H1 (cell line): ENCODE results near the gene RAI14. TPM values are rescaled to one million over a fixed set of nuclear protein-coding genes. Genes with fewer than 3 reads are reported as not detected.

ENCODE experiments used
- ATF2 ChIP-seq: IDR thresholded peaks from 2 replicates; pipeline ENCODE4 v1.6.1; 2012; ENCODE audit warnings: low read length, inconsistent platforms
- BRCA1 ChIP-seq: IDR thresholded peaks from 2 replicates; pipeline ENCODE4 v1.6.1; 2012; ENCODE audit warnings: low read depth, low read length, improper control_type of control experiment
- CBX5 ChIP-seq: fragments of 300-800, 300-1000 bp; sonication (generic); IDR thresholded peaks from 2 replicates; pipeline ENCODE4 v1.7.1; 2016; ENCODE audit warnings: antibody characterized with exemption, low read length, low read depth
- JUN ChIP-seq: IDR thresholded peaks from 2 replicates; pipeline ENCODE4 v1.6.1; 2011; ENCODE audit warnings: low read depth, mild to moderate bottlenecking, improper control_type of control experiment, low read length
- SIN3A ChIP-seq, 2 experiments: IDR thresholded peaks in 1 of 2; conservative IDR thresholded peaks in 1 of 2; 2 replicates each; pipeline ENCODE4 v1.6.1; 2011 to 2012; ENCODE audit warnings: low read length in 2 of 2, improper control_type of control experiment in 1 of 2, low read depth in 1 of 2, mild to moderate bottlenecking in 1 of 2
- SP2 ChIP-seq: IDR thresholded peaks from 2 replicates; pipeline ENCODE4 v1.6.1; 2012; ENCODE audit warnings: mild to moderate bottlenecking, low read length, inconsistent platforms
- TAF7 ChIP-seq: optimal IDR thresholded peaks from 2 replicates; pipeline ENCODE3; 2011; ENCODE audit warnings: low read depth, mild to moderate bottlenecking, inconsistent platforms, low read length, moderate library complexity, borderline replicate concordance
- polyA plus RNA-seq, 7 experiments: library from polyadenylated mRNA; depleted of rRNA in 3 of 7; stranded (reverse) in 5 of 7; unstranded in 2 of 7; fragments of >200 nt in 5 of 7; fragments of 200-250 nt in 2 of 7; gene quantifications; 1 replicate in 5 of 7; 2 replicates in 1 of 7; 4 replicates in 1 of 7; pipeline versions ENCODE4 v1.2.1 to v1.2.3, GENCODE V29; 2011 to 2013; ENCODE audit warnings: missing spikeins in 2 of 7, mixed read lengths in 2 of 7
- total RNA-seq: library from RNA; stranded (reverse); fragmentation: NEBNext Ultra II Directional; extraction: Animal tissue kit (Norgen Biotek cat#: 25700); gene quantifications from 2 replicates; pipeline ENCODE4 v1.2.1, GENCODE V29; 2021
- TF ChIP-seq, protein P1 (sequence below): fragments of 300-600 bp; sonication (generic); IDR thresholded peaks from 2 replicates; pipeline ENCODE4 v1.7.1; 2012; ENCODE audit warnings: low read length, moderate library complexity, mild to moderate bottlenecking, inconsistent platforms; ENCODE audit not compliant: insufficient replicate concordance

RAI14 gene
- total and polyA plus RNA-seq, 2 of the 8 experiments (the other 6 are each of a cell fraction or from before 2014, with no cell fraction given) = 48.4 to 210 TPM

DNA sequence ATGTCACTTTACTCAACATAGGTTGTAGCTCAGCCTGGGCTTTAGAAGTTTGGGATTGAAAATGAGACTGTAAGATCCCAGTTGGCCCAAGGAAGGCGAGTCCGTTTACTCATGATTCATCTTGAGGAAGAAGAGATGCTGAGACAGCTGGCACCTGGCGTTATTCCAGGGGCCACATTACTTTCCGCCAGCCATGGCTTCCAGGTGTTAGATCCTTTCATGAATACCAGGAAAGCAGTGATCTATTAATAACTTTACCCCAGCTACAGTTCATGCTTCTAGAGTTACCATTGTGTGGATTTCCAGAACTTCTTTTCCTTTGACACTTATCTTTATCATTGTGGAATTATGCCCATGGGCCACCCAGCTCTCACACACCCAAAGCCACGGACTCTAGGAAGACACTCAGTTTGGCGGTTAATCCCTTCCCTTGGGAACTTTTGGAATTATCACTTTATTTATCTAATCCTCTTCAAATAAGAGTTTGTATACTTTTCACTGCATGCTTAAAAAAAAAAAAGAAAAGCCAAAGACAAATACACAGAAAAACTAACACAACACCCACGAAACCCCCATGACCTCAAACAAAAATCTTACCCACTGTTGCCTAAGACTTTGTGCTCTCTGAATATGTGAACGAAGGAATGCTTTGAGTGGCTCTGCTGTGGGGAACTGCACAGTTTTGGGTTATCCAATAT, 26.9 kb downstream of the RAI14 start (continued):
- TF ChIP-seq, protein P1, sequence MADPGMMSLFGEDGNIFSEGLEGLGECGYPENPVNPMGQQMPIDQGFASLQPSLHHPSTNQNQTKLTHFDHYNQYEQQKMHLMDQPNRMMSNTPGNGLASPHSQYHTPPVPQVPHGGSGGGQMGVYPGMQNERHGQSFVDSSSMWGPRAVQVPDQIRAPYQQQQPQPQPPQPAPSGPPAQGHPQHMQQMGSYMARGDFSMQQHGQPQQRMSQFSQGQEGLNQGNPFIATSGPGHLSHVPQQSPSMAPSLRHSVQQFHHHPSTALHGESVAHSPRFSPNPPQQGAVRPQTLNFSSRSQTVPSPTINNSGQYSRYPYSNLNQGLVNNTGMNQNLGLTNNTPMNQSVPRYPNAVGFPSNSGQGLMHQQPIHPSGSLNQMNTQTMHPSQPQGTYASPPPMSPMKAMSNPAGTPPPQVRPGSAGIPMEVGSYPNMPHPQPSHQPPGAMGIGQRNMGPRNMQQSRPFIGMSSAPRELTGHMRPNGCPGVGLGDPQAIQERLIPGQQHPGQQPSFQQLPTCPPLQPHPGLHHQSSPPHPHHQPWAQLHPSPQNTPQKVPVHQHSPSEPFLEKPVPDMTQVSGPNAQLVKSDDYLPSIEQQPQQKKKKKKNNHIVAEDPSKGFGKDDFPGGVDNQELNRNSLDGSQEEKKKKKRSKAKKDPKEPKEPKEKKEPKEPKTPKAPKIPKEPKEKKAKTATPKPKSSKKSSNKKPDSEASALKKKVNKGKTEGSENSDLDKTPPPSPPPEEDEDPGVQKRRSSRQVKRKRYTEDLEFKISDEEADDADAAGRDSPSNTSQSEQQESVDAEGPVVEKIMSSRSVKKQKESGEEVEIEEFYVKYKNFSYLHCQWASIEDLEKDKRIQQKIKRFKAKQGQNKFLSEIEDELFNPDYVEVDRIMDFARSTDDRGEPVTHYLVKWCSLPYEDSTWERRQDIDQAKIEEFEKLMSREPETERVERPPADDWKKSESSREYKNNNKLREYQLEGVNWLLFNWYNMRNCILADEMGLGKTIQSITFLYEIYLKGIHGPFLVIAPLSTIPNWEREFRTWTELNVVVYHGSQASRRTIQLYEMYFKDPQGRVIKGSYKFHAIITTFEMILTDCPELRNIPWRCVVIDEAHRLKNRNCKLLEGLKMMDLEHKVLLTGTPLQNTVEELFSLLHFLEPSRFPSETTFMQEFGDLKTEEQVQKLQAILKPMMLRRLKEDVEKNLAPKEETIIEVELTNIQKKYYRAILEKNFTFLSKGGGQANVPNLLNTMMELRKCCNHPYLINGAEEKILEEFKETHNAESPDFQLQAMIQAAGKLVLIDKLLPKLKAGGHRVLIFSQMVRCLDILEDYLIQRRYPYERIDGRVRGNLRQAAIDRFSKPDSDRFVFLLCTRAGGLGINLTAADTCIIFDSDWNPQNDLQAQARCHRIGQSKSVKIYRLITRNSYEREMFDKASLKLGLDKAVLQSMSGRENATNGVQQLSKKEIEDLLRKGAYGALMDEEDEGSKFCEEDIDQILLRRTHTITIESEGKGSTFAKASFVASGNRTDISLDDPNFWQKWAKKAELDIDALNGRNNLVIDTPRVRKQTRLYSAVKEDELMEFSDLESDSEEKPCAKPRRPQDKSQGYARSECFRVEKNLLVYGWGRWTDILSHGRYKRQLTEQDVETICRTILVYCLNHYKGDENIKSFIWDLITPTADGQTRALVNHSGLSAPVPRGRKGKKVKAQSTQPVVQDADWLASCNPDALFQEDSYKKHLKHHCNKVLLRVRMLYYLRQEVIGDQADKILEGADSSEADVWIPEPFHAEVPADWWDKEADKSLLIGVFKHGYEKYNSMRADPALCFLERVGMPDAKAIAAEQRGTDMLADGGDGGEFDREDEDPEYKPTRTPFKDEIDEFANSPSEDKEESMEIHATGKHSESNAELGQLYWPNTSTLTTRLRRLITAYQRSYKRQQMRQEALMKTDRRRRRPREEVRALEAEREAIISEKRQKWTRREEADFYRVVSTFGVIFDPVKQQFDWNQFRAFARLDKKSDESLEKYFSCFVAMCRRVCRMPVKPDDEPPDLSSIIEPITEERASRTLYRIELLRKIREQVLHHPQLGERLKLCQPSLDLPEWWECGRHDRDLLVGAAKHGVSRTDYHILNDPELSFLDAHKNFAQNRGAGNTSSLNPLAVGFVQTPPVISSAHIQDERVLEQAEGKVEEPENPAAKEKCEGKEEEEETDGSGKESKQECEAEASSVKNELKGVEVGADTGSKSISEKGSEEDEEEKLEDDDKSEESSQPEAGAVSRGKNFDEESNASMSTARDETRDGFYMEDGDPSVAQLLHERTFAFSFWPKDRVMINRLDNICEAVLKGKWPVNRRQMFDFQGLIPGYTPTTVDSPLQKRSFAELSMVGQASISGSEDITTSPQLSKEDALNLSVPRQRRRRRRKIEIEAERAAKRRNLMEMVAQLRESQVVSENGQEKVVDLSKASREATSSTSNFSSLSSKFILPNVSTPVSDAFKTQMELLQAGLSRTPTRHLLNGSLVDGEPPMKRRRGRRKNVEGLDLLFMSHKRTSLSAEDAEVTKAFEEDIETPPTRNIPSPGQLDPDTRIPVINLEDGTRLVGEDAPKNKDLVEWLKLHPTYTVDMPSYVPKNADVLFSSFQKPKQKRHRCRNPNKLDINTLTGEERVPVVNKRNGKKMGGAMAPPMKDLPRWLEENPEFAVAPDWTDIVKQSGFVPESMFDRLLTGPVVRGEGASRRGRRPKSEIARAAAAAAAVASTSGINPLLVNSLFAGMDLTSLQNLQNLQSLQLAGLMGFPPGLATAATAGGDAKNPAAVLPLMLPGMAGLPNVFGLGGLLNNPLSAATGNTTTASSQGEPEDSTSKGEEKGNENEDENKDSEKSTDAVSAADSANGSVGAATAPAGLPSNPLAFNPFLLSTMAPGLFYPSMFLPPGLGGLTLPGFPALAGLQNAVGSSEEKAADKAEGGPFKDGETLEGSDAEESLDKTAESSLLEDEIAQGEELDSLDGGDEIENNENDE = no peak
- TF ChIP-seq JUN (no peak), ATF2 (no peak), SP2 (no peak), CBX5 (no peak), SIN3A (conservative IDR thresholded peaks at IDR 0.05 in 1 of 2, IDR thresholded peaks at IDR 0.05 in 1 of 2; ENCODE audit: low read depth in 1 of 2, low read length in 2 of 2) (no peak), TAF7 (no peak), BRCA1 (no peak)
